Ishikawa (cell line): ENCODE results near the gene CUL4A.

ENCODE experiments used
- CEBPB ChIP-seq: IDR thresholded peaks from 2 replicates; pipeline ENCODE4 v1.6.1; 2012
- CREB1 ChIP-seq: IDR thresholded peaks from 2 replicates; pipeline ENCODE4 v1.6.1; 2012; ENCODE audit warnings: low read depth
- EGR1 ChIP-seq: IDR thresholded peaks from 2 replicates; pipeline ENCODE4 v1.6.1; 2012
- EP300 ChIP-seq: IDR thresholded peaks from 2 replicates; pipeline ENCODE4 v1.6.1; 2012; ENCODE audit warnings: borderline replicate concordance
- FOXM1 ChIP-seq: IDR thresholded peaks from 2 replicates; pipeline ENCODE4 v1.6.1; 2012; ENCODE audit warnings: low read depth, borderline replicate concordance
- MAX ChIP-seq: IDR thresholded peaks from 2 replicates; pipeline ENCODE4 v1.6.1; 2012
- NFIC ChIP-seq: IDR thresholded peaks from 2 replicates; pipeline ENCODE4 v1.6.1; 2012
- RAD21 ChIP-seq: IDR thresholded peaks from 2 replicates; pipeline ENCODE4 v1.6.1; 2012; ENCODE audit warnings: low read depth
- REST ChIP-seq: IDR thresholded peaks from 2 replicates; pipeline ENCODE4 v1.6.1; 2012; ENCODE audit warnings: low read depth, mild to moderate bottlenecking
- TAF1 ChIP-seq: IDR thresholded peaks from 2 replicates; pipeline ENCODE4 v1.6.1; 2012; ENCODE audit warnings: low read depth, mild to moderate bottlenecking
- TCF12 ChIP-seq: IDR thresholded peaks from 2 replicates; pipeline ENCODE4 v1.6.1; 2012; ENCODE audit warnings: low read depth
- TEAD4 ChIP-seq: IDR thresholded peaks from 2 replicates; pipeline ENCODE4 v1.6.1; 2012
- USF1 ChIP-seq: IDR thresholded peaks from 2 replicates; pipeline ENCODE4 v1.6.1; 2012
- YY1 ChIP-seq: IDR thresholded peaks from 2 replicates; pipeline ENCODE4 v1.6.1; 2012; ENCODE audit warnings: low read depth
- ZBTB7A ChIP-seq: IDR thresholded peaks from 2 replicates; pipeline ENCODE4 v1.6.1; 2012; ENCODE audit warnings: low read depth

Gene CUL4A

DNA sequence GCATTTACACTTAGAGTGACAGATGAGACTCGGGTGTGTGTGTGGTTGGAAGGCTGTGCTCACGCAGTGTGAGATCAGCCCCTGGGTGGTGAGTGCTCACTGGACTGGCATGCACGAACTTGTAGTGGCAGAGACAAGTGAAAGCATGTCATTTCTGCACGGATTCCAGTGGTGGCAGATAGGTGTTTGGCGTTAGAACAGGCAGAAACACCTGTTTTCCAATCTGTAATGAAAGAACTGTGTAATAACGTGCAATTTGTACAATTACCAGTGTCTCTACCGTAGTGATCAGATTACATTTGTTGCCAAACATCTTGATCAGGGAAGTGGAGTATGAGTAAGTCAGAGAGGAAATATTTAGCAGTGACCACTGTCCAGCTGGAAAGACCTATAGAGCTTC lies 95.8 kb downstream of the CUL4A start:
- TF ChIP-seq CEBPB: no peak
- TF ChIP-seq EGR1: no peak
- TF ChIP-seq ZBTB7A: no peak
- no peak for TF ChIP-seq TAF1
- TF ChIP-seq CREB1: no peak
- no peak for TF ChIP-seq REST
- TF ChIP-seq TCF12: no peak
- TF ChIP-seq FOXM1: no peak

- TF ChIP-seq EP300 (no peak), TEAD4 (no peak), YY1 (no peak), ZBTB7A (no peak), CREB1 (no peak), NFIC (no peak), CEBPB (no peak), FOXM1 (no peak), REST (no peak), RAD21 (no peak), USF1 (no peak), TAF1 (no peak), TCF12 (no peak), MAX (no peak)
These were observed 98.1 kb downstream of the CUL4A start for GRCh38 chr13:113307491-113307890.

DNA sequence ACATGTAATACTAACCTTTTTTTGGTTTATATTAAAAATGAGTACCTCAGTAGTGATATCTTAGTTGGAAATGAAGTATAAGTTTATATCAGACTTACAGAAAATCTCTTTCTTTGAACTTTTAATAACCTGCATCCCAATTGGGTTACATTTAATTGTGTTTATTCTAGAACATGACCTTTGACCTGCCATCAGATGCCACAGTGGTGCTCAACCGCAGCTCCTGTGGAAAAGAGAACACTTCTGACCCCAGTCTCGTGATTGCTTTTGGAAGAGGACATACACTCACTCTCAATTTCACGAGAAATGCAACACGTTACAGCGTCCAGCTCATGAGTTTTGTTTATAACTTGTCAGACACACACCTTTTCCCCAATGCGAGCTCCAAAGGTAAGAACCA lies 100.1 kb downstream of the CUL4A start:
- TF ChIP-seq EGR1 (no peak), MAX (no peak), TAF1 (no peak), FOXM1 (no peak), ZBTB7A (no peak), TCF12 (no peak), TEAD4 (no peak), EP300 (no peak), USF1 (no peak)

- peak; percentile 52 for TF ChIP-seq USF1
These were observed 104.7 kb downstream of the CUL4A start for GRCh38 chr13:113314112-113314511.

- 0 out of 2 replicates have a peak, but pooled peaks have one; percentile 12 for TF ChIP-seq YY1
These were observed 105.6 kb downstream of the CUL4A start for GRCh38 chr13:113314895-113315470.

- TF ChIP-seq TEAD4: no peak
- TF ChIP-seq NFIC: no peak
- no peak for TF ChIP-seq FOXM1
- TF ChIP-seq EP300: no peak
- no peak for TF ChIP-seq YY1
- no peak for TF ChIP-seq TAF1
- TF ChIP-seq CEBPB: no peak
- no peak for TF ChIP-seq ZBTB7A
These were observed 106.6 kb downstream of the CUL4A start for GRCh38 chr13:113315992-113316391.
